ENCODE data around the gene KLHL3.

- TF ChIP-seq CTCF (IDR thresholded peaks at IDR 0.05) (no peak), ZFX (IDR thresholded peaks at IDR 0.05; ENCODE audit: borderline replicate concordance) (no peak)
These were observed 87.5 kb downstream of the KLHL3 start for GRCh38 chr5:137648361-137648760.

Data from 22Rv1 (cell line).